Osteoblast (primary cell): ENCODE measurements around the gene CEP85L. TPM values are rescaled to one million over a fixed set of nuclear protein-coding genes. Genes with fewer than 3 reads are reported as not detected.

Experiments
- DNase-seq: peaks from one replicate; pipeline ENCODE4 v3.0.0; 2011; ENCODE audit warnings: low spot score, mixed read lengths; ENCODE audit not compliant: insufficient read length; ENCODE audit errors: missing footprints
- H2AFZ ChIP-seq: 2 replicates; pipeline ENCODE4 v1.6.0; 2011; ENCODE audit warnings: mild to moderate bottlenecking, low read length
- H3K27ac ChIP-seq: 2 replicates; pipeline ENCODE4 v1.5.1; 2011; ENCODE audit warnings: mild to moderate bottlenecking, low read depth, low read length, moderate library complexity
- H3K27me3 ChIP-seq: 2 replicates; pipeline ENCODE4 v1.6.0; 2012; ENCODE audit warnings: mild to moderate bottlenecking, control low read depth, inconsistent platforms, low read length, moderate library complexity; ENCODE audit not compliant: insufficient read depth
- H3K36me3 ChIP-seq: 2 replicates; pipeline ENCODE4 v1.5.1; 2011; ENCODE audit warnings: mild to moderate bottlenecking, low read length, control low read depth, moderate library complexity; ENCODE audit not compliant: insufficient read depth
- H3K4me1 ChIP-seq: 2 replicates; pipeline ENCODE4 v1.5.1; 2011; ENCODE audit warnings: mild to moderate bottlenecking, low read length, control low read depth, moderate library complexity; ENCODE audit not compliant: insufficient read depth
- H3K4me2 ChIP-seq: 2 replicates; pipeline ENCODE4 v1.6.0; 2011; ENCODE audit warnings: mild to moderate bottlenecking, low read length; ENCODE audit not compliant: insufficient read depth
- H3K4me3 ChIP-seq: fragments of 200-600 bp; sonication (generic); 3 replicates; pipeline ENCODE4 v1.5.1; 2012; ENCODE audit warnings: mild to moderate bottlenecking, low read length, inconsistent platforms; ENCODE audit not compliant: insufficient read depth
- H3K79me2 ChIP-seq: 2 replicates; pipeline ENCODE4 v1.6.0; 2012; ENCODE audit warnings: mild to moderate bottlenecking, low read length, control low read depth, inconsistent platforms; ENCODE audit not compliant: insufficient read depth
- H3K9me3 ChIP-seq: 2 replicates; pipeline ENCODE4 v1.5.1; 2011; ENCODE audit warnings: low read depth, low read length, control low read depth
- H4K20me1 ChIP-seq: 2 replicates; pipeline ENCODE4 v1.6.0; 2012; ENCODE audit warnings: mild to moderate bottlenecking, low read length, control low read depth; ENCODE audit not compliant: insufficient read depth
- total RNA-seq: library from RNA; depleted of rRNA; stranded (reverse); fragments of >200 nt; gene quantifications from 2 replicates; pipeline ENCODE4 v1.2.3, GENCODE V29; 2012
- TF ChIP-seq, protein P1 (sequence below): IDR thresholded peaks from 2 replicates; pipeline ENCODE4 v1.5.1; 2011; ENCODE audit warnings: mild to moderate bottlenecking, low read depth, low read length, moderate library complexity; ENCODE audit errors: extremely low read depth

Gene CEP85L
- total RNA-seq, 1 donor, result 15.2 TPM

DNA sequence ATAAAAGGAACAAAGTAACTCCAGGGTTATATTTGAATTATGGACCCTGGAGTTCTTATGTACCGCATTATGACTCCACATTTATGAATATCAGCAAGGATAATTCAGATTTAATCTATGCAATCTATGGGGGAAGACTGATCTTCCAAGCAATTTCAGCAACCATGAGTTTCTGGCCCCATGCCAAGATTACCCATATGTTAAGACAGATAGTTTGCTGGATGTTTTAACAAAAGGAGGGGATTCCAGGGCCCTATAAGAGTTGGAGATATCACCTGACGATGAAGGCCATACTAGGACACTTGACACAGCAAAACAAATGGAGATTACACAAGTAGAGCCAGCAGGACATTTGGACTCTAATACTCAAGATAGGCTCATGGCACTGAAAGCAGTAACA, 149.2 kb downstream of the CEP85L start:
- Histone ChIP-seq H3K4me3 (no peak overlapping the region), H2AFZ (no peak overlapping the region), H3K9me3 (no peaks in the 10 kb centered on the region), H4K20me1 (no peaks in the 10 kb centered on the region), H3K4me2 (no peak overlapping the region), H3K36me3 (peaks cover 12% of the 10 kb centered on the region), H3K27ac (no peak overlapping the region), H3K4me1 (no peaks in the 10 kb centered on the region), H3K27me3 (no peaks in the 10 kb centered on the region), H3K79me2 (no peaks in the 10 kb centered on the region)
- TF ChIP-seq, protein P1, sequence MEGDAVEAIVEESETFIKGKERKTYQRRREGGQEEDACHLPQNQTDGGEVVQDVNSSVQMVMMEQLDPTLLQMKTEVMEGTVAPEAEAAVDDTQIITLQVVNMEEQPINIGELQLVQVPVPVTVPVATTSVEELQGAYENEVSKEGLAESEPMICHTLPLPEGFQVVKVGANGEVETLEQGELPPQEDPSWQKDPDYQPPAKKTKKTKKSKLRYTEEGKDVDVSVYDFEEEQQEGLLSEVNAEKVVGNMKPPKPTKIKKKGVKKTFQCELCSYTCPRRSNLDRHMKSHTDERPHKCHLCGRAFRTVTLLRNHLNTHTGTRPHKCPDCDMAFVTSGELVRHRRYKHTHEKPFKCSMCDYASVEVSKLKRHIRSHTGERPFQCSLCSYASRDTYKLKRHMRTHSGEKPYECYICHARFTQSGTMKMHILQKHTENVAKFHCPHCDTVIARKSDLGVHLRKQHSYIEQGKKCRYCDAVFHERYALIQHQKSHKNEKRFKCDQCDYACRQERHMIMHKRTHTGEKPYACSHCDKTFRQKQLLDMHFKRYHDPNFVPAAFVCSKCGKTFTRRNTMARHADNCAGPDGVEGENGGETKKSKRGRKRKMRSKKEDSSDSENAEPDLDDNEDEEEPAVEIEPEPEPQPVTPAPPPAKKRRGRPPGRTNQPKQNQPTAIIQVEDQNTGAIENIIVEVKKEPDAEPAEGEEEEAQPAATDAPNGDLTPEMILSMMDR, result no peak
- no peak for DNase-seq

DNA sequence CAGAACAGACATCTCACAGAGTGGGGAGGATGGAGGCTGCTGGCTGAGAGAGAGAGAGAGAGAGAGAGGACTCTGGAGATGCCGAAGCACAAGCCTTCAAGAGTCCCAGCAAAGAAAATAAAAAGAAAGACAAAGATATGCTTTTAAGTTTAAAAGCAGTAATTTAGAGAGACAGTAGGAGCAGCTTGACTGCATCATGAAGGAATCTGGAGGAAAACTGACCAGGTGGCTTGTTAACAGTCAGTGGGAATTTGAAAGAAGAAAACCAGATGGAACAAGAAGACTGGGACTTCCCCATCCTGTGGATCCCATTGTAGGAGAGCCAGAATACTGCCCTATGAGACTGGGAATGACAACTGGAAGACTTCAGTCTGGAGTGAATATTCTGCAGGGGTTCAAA, 149.6 kb downstream of the CEP85L start:
- no peaks in the 10 kb centered on the region for H3K4me1 ChIP-seq
- H3K4me3 ChIP-seq, result no peak overlapping the region
- H3K79me2 ChIP-seq, result no peaks in the 10 kb centered on the region
- H3K4me2 ChIP-seq, result no peak overlapping the region
- no peaks in the 10 kb centered on the region for H3K9me3 ChIP-seq
- H4K20me1 ChIP-seq, result no peaks in the 10 kb centered on the region
- no peak overlapping the region for H3K27ac ChIP-seq
- H3K27me3 ChIP-seq, result no peaks in the 10 kb centered on the region
- peaks cover 12% of the 10 kb centered on the region for H3K36me3 ChIP-seq
- no peak for DNase-seq
- TF ChIP-seq, protein P1, result no peak
- H2AFZ ChIP-seq, result no peak overlapping the region

DNA sequence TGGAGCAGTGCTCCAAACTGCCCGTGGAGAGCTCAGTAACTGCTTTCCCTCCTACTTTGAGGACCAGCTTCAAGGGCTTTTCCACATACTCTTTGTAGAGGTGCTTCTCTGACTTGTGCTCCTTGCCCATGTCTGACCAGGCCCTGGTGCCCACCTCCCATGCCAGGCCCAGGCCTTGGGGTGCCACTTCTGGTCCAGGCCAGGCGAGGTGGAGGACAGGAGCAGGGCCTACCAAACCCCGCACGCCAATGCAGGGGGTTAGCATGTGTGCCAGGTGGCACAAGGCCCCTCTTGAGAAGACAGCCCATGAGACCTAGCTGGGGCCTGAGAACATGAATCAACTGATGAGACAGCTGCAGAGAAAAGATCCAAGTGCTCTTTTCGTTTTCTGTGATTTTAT, 150.3 kb downstream of the CEP85L start:
- H3K4me3 ChIP-seq, result no peak overlapping the region
- H3K4me2 ChIP-seq, result no peak overlapping the region
- H3K27ac ChIP-seq, result no peak overlapping the region
- no peak overlapping the region for H2AFZ ChIP-seq
- no peak for DNase-seq
- peaks cover 12% of the 10 kb centered on the region for H3K36me3 ChIP-seq
- H4K20me1 ChIP-seq, result no peaks in the 10 kb centered on the region
- no peaks in the 10 kb centered on the region for H3K79me2 ChIP-seq
- H3K27me3 ChIP-seq, result no peaks in the 10 kb centered on the region
- H3K4me1 ChIP-seq, result no peaks in the 10 kb centered on the region
- TF ChIP-seq, protein P1, result no peak
- H3K9me3 ChIP-seq, result no peaks in the 10 kb centered on the region

DNA sequence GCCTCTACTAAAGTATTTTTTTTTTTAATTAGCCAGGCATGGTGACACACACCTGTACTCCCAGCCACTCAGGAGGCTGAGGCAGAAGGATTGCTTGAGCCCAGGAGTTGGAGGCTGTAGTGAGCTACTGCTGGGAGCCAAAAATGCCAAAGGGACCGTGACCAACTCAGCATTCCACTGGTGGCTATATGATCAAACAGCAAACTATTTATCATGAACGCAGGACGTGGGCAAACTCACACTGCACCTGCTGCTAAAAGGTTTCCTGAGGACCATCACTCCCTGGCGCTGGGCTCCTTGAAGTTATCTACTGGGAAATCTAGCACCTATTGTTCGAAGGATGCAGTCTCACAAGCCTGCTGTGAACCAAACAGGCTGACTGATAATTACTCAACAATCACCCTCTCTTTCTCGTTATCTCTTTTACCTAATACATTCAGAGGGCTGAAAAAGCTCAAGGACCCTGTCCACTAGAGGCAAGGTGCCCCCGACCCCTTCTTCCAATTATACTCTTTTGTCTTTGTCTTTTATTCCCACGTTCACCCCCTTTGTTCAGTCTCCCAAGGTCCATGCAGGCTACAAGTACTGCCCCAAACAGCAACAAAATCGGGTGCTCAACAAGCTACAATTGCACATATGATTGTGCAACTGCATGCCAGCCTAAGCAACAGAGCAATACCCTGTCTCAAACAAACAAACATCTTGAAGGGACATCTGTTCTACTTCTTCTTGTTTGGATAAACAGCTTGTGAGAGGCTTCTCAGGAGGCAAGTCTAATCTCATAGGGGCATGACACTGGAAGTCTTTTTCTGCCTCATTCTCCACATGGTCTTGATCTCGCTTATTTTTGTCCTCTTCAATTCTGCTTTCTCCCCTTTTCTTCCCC, 151.0 kb downstream of the CEP85L start:
- Histone ChIP-seq H3K4me1 (peaks cover 6% of the 10 kb centered on the region), H3K36me3 (peaks cover 12% of the 10 kb centered on the region), H3K27ac (no peak overlapping the region), H3K4me2 (no peak overlapping the region), H3K27me3 (no peaks in the 10 kb centered on the region), H4K20me1 (no peaks in the 10 kb centered on the region), H2AFZ (no peak overlapping the region), H3K9me3 (no peaks in the 10 kb centered on the region), H3K4me3 (no peak overlapping the region), H3K79me2 (no peaks in the 10 kb centered on the region)
- TF ChIP-seq, protein P1, result no peak
- no peak for DNase-seq
